Cardiac septum (tissue), 1 donor: ENCODE results near the gene ARHGAP31. TPM values are rescaled to one million over a fixed set of nuclear protein-coding genes. Genes with fewer than 3 reads are reported as not detected.
"Not testable (repeated sequence)": the region's sequence is repeated elsewhere in the genome, so short reads cannot be mapped to it uniquely, and the experiment has no call there.

Experiments
- DNase-seq: peaks from one replicate; pipeline ENCODE4 v3.0.0-alpha.2; 2020; ENCODE audit warnings: low spot score
- intact Hi-C: fragments of 100-400 bp; cut with DNase I; formaldehyde crosslinking; loops from one replicate; pipeline ENCODE4 v1.14.0; 2022
- total RNA-seq: library from RNA; stranded (reverse); fragmentation: NEBNext Ultra II Directional; extraction: Animal tissue kit (Norgen Biotek cat#: 25700); gene quantifications from one replicate; pipeline ENCODE4 v1.2.1, GENCODE V29; 2021
- donor health status: DM: no; HTN: no; CAD: no.

ARHGAP31 gene
- total RNA-seq, 1 donor from 2014 or later = 35.7 TPM

DNA sequence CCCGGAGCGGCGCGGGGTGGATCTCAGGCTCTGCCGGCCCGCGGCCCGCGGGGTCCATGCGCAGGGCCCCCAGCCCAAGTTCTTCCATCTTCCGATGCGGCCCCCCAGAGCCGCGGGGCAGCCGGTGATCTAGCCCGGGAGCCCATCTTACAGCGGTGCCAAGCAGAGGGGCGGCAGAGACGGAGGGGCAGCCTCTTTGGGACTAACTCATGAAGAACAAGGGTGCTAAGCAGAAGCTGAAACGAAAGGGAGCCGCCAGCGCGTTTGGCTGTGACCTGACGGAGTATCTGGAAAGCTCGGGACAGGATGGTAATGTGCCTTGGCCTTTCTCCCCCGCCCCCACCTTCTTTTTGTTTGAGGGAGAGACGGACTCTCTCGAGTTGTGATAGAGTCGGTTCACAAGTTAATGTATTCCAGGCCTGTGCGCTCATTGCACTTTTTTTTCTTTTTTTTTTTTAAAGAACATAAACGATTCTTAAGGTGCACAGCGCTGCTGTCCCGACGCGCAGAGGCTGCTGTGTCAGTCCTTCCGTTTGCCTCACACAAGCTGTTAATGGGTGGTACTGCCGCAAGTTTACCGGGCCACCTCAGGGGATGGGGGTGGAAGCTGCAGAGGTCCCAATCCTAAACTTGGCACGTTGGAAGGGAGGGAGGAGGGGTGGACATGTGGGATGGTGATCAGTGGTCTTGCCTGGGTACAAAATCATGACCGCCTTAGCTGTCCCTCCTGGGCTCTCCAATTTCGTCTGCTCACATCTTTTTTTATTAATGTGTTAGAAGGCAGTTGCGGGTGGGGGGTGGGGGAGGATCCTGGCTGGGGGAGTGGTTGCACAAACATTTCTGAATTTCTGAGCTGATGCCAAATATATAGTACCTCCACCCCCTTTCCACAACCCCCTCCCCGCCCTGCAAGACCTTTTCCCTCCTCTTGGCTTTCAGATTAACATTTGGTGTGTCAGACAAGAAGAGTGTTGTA, 801 bp downstream of the ARHGAP31 start:
- DNase-seq = peak; percentile 89
- intact Hi-C loops = loop anchor here (1.0 to 5.0 kb wide), 5 partner anchors 16 to 172 kb away; partner anchors contain the start of genes B4GALT4 and POGLUT1

DNA sequence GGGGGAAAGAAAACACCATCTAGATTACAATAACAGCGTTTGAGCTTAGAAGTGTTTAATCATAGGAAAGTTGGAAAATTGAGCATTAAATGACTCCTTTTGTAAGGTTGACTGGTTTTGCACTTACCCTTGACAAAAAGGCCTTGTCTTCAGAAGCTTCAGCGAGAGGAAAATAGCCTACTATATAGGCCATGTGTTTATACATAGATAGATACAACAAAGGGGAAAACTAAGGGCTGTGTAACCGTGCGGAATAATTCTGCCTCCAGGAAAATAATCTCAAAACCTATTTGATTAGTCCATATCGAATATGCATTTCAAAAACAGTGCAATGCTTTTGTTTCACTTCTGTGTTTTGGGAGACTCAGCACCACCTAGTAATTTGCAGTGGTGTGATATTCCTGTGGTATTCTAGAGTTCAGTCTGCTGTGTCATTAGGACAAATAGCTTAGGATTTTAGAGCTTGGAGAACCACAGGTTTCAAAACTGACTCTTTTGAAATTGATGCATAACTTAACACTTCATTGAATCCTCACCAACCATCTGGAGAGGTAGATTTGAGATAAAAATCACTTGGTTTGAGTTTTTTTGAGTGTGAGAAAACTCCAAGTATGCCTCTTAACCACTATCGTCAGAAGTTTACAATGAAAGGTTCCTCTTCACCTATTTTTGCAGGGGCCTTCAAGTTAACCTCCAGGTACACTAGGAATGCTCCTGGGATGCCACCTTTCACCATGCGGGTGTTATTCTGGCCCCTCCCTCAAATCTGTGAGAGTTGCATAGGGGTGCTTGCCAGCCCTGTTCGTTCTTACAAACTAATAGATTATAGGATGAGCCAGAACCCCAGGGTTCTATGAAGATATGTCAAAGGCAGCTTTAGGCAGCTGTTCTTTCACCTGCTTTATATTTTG, 1.9 kb downstream of the ARHGAP31 start:
- no peak for DNase-seq
- intact Hi-C loops = loop anchor here (2.0 to 5.0 kb wide), 3 partner anchors 37 to 171 kb away; partner anchors contain the start of genes B4GALT4 and POGLUT1

DNA sequence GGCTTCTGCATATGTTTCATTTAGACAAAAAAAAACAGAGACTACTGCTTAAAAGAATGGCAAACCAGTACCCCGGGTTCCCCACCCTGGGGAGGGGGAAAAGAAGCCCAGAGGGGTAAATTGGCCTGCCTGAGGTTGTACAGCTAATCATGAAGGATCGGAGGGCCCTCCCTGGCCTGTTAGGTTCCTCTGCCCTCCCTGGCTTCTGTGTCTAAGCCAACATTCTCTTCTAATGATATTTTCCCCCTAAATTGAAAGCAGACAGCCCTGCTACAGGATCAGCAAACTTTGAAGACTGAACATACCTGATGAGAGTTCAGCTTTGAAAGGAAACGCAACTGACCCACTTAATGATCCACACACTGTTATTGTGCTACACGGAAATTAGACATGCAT, 2.5 kb downstream of the ARHGAP31 start:
- DNase-seq = no peak
- intact Hi-C loops = loop anchor here (5.0 kb wide), 1 partner anchor 171 kb away; the partner anchor contains the start of gene POGLUT1

DNA sequence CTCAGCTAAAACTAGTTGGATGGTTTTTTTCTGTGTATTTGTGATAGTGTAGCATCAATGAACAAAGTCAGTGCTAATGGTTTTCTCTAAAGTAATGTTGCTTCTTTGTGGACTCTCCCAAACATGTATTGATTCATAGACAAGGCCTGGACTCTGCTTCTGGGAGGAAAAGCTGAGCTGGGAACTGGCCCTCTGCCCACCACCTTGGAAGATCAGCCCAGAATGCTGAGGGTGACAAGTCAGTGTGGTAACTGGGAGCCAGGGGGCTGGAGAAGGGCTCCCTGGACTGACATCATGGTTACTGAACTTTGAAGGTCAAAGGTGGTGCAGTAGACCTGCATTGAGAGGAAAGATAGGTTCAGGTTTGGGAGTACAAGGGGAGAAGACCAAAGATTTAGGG, 3.0 kb downstream of the ARHGAP31 start:
- DNase-seq = no peak
- intact Hi-C loops = loop anchor here (5.0 kb wide), 1 partner anchor 170 kb away; the partner anchor contains the start of gene POGLUT1

DNA sequence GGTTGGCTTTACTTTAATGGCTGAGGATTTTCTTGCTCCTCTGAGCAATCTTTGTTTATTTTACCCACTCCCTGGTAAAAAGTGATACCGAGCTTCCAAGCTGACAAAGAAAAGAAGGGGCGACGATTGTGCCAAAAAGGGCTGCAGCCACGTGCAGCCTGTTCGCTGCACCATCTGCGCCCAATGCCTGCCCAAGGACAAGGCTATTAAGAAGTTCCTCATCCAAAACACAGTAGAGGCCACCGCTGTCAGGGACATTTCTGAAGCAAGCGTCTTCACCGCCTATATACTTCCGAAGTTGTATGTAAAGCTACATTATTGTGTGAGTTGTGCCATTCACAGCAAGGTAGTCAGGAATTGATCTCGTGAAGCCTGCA, 4.4 kb downstream of the ARHGAP31 start:
- intact Hi-C loops = loop anchor here (5.0 kb wide), 1 partner anchor 169 kb away; the partner anchor contains the start of gene POGLUT1
- DNase-seq = no peak

DNA sequence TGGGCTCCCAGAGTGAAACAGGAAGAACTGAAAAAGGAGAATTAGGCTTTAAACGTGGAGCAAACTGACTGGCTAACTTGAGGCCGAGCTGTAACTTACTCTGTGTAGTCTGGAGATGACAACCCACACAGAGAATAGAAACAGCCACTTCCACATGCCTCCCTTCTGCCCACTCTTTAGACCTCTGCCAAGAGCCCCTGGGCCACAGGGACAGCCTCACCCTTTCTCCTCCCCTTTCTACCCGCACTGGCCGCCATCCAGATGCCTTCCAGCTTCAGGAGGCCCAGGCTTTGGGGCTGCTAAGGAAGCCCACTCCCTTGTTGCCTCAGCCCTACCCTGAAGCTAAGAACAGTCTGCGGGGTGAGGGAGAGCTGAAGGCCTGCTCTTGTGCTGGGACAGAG, 6.8 kb downstream of the ARHGAP31 start:
- no peak for DNase-seq
- intact Hi-C loops = no loop called here

DNA sequence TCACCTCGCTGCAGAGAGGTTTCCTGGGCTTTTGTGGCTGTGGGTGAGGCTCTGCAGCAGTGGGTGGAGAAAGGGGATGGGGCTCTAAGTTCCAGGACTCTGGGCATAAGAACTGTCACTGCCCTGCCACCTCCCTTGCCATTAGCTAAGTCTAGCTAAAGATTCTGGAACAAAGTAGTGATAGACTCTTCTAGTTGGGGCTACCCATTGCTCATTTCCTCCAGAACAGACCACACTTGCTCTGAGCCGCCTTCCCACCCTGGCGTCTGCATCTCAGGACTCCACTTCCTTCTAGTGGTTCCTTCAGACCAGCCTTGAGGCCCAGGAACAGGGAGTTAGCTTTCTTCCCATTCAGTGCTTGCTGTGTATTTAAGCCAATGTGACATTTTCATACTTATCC, 7.5 kb downstream of the ARHGAP31 start:
- intact Hi-C loops = no loop called here
- no peak for DNase-seq

DNA sequence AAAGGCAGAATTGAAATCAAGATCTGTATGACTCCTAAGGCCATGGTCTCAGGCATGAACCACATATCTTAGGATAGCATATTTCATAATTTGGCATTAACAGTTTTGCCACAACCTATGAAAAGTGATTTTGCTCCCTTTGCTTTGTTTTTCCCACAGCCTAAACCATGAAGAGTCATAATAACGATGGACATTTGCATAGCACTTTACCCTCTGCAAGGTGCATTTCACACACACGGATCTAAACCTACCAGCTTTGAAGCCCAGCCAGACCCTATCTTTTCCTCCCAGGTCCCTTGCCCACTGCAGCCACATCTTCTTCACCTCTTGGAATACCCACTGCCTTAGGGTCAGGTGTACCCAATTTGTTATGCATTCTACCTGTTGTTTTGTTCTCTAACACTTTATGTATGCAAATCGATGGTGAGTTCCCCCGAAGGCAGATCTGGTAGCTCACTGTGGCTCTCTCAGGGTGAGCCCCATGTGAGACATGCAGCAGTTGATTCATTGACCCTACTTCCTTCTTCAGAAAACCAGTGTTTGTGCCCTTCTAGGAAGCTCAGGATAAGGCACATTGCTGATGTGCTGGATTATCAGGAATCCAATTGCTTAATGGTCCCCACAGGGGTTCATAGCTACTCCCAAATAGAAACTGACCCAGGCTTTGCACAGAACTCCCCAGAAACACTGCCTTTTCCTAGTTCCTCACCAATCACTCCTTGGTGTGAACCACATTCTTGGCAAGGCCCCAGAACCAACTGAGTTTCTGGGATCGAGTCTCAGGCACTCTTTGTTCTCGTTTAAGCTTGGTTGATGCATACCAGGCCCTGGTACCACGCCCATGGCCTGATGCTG, 8.7 kb downstream of the ARHGAP31 start:
- no peak for DNase-seq
- intact Hi-C loops = no loop called here

DNA sequence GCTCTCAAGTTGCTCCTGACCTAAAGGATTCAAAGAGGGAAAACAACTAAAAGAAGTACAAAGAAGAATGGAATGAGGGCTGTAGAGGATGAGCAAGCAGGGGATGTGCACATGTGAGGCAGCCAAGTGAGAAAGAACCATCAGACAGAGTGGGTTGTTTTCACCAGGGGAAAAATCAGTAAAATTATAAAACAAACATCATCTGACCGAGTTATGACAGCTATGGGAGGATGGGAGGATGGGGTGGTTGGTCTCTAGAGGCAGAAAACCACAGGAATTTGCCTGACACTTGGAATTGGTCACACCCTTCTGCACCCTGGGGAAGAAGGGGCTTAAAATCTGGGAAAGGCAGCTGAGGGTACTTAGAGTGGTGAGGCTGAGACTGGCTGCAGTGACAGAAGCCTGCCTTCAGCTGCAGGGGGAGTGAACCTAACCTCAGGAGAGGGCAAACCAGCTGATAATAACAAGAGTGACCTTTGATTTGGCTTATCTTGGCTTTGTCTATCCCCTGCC, 10.1 kb downstream of the ARHGAP31 start:
- intact Hi-C loops = no loop called here
- no peak for DNase-seq

DNA sequence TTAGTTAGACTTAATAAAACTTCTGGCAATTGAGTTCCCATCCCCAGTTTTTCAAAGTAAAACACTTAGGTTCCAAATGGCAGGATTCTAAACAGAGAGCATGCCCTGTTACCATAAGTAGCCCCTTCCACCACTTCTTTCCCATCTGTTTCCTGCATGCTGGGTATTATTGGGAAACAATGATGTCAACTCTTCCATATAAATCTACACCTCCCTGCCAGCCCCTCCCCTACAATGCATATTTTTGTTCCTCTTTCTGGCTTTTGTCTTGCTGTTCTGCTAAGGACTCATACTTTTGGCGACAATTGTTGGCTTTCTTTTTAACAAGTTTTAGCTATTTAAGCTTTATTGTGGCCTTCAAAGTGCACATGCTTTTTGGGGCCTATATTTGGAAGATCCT, 11.1 kb downstream of the ARHGAP31 start:
- DNase-seq = no peak
- intact Hi-C loops = no loop called here

DNA sequence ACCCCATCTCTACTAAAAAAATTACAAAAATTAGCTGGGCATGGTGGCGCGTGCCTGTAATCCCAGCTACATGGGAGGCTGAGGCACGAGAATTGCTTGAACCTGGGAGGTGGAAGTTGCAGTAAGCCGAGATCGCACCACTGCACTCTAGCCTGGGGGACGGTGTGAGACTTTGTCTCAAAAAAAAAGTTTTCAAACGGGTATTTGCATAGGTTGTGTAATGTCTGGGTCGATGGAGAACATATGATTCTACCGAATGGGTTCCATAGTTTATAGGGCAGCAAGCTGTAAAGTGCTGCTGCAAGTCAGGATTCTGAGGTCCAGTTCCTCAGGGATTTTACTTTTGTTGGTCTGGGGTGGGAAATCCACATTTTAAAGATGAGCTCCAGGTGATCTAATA, 12.2 kb downstream of the ARHGAP31 start:
- DNase-seq = not testable (repeated sequence)

DNA sequence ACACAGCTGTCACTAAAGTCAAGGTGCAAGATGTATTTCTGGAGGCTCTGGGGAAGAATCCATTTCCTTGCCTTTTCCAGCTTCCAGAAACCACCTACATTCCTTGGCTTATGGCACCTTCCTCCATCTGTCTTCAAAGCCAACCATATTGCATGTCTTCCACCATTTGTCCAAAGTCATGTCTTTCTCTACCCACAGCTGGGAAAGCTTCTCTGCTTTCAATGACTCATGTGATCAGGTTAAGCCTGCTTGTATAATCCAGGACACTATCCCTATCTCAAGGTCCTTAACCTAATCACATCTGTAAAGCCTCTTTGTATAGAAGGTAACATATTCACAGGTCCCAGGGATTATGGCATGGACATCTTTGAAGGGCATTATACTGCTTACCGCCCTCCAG, 14.2 kb downstream of the ARHGAP31 start:
- DNase-seq = no peak
- intact Hi-C loops = no loop called here

More for the DNA sequence above, 12.2 kb downstream of the ARHGAP31 start:
- intact Hi-C loops = not testable (repeated sequence)

DNA sequence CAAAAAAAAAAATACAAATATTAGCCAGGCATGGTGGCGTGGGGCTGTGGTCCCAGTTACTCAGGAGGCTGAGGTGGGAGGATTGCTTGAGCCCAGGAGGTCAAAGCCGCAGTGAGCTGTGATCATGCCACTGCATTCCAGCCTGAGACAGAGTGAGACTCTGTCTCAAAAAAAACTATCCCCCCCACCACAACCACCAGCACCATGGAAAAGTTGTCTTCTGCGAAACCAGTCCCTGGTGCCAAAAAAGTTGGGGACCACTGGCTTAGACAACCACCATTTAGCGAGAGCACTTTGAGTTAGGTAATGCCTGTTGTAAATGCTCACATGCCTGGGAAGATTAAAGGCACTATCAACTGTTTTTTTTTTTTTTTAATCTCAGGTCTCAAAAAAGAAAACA, 15.4 kb downstream of the ARHGAP31 start:
- intact Hi-C loops = no loop called here
- DNase-seq = no peak

DNA sequence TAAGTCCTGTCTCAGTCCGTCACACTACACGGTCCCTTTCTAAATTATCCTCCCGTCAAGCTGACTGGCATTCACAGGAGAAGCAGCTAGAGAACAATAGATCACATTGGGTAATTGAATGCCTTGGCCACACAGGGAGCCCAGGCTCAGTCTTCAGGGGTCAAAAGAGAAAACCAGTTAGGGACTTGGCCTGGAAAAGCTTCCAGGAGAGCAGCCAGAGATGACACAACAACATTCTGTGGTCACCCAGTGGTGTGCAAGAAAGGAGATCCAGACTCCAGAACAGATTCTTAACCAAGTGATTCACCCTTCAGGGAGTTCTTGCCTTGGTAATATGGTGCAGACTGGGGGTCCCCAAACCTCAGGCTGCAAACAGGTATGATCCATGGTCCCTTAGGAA, 15.9 kb downstream of the ARHGAP31 start:
- DNase-seq = no peak
- intact Hi-C loops = no loop called here

DNA sequence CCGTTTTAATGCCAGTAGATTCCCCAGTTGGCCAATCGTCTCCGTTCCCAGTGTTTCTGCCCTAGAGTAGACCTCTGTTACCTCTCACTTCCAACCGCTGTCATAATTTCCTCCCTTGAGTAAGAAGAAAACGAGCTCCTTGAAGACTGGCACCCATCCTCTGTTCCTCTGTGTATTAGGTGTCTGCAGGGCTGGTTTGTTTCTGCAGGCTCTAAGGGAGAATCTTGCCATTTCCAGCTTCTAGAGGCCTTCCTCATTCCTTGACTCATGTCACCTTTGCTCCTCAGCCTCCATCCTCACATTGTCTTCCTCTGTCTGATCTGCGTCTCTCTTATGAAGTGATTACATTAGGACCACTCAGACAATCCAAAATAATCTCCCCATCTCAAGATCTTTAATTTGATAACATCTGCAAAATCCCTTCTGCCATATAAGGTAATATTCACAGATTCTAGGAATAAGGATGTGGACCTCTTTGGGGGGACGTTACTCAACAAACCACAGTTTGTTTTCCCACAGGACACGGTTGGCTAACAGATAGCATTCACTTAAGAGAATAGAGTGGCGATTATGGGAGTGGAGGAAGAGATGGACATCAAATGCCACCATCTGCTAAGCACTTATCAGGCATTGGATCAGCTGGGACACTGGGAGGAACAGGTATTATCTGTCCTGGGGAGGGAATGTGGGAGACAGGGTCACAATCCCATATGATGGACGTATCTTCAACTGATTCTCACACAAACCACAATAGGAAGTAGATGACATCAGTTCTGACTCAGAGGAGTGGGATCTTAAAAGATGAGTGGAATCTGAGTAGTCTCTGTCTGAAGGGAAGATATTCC, 17.1 kb downstream of the ARHGAP31 start:
- intact Hi-C loops = no loop called here
- DNase-seq = no peak

DNA sequence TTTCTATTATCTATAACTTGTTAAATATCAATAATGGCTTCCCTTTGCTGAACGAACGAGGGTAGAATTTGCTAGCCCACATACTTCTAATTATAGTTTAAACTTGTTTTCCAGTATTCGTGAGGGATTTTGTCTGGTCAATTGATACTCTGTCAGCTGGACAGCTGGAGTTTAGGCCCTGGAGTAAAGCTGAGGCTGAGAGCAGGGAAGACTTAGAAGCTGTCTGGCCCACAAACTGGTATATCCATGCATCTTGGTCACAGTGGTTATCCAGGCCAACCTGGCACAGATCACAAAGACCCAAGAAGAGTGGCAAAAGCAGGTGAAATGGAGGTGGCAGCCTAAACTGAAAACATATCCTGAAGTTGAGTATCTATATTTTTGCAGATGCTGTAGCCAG, 19.3 kb downstream of the ARHGAP31 start:
- no peak for DNase-seq
- intact Hi-C loops = no loop called here

DNA sequence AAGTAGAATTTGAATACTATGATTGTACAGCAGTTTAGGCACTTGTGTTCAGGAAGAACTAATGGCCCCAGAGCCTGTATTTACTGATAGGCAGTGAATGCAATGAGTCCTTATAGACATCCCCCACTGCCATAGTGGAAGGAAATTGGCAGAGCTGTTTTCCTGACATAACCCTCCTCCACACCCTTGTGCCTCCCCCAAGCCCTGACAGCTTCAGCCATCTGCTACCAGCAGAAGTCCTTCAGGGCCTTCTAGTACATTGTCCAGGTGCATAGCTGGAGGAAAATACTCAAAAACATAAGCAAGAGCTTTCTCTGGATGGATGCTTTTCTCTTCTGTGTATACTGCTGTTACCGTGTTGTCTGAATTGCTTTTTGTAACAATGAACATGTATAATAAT, 20.6 kb downstream of the ARHGAP31 start:
- intact Hi-C loops = no loop called here
- DNase-seq = no peak
